ENCODE measurements around the gene CCIN. TPM values are rescaled to one million over a fixed set of nuclear protein-coding genes. Genes with fewer than 3 reads are reported as not detected.

CCIN gene
- total RNA-seq, 1 donor from 2014 or later: not detected

DNA sequence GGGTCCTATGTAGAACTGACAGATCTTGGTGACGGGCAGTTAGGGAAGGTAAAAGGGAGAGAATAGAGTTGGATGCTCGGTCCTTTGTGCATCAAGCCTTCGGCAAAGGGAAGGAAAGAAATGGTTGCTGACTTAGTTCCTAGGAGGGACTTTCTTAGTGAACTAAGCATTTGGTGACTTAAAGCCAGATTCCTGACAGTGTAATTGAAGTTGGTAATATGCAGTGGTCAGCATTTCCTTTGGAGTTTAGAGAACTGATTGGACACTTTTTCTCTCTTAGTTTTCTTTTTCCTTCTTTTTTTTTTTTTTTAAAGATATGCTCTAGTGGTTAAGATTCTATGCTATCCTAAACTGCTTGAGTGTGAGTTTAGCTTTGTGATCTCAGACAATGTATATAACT, 23.8 kb downstream of the CCIN start:
- Mint-ChIP-seq H3K4me3 (ENCODE audit: low read depth) (peak overlapping the region; percentile 86), H3K27ac (no peak overlapping the region)
- TF ChIP-seq, protein P1, sequence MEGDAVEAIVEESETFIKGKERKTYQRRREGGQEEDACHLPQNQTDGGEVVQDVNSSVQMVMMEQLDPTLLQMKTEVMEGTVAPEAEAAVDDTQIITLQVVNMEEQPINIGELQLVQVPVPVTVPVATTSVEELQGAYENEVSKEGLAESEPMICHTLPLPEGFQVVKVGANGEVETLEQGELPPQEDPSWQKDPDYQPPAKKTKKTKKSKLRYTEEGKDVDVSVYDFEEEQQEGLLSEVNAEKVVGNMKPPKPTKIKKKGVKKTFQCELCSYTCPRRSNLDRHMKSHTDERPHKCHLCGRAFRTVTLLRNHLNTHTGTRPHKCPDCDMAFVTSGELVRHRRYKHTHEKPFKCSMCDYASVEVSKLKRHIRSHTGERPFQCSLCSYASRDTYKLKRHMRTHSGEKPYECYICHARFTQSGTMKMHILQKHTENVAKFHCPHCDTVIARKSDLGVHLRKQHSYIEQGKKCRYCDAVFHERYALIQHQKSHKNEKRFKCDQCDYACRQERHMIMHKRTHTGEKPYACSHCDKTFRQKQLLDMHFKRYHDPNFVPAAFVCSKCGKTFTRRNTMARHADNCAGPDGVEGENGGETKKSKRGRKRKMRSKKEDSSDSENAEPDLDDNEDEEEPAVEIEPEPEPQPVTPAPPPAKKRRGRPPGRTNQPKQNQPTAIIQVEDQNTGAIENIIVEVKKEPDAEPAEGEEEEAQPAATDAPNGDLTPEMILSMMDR (IDR thresholded peaks at IDR 0.05; ENCODE audit: unreplicated experiment): no peak

DNA sequence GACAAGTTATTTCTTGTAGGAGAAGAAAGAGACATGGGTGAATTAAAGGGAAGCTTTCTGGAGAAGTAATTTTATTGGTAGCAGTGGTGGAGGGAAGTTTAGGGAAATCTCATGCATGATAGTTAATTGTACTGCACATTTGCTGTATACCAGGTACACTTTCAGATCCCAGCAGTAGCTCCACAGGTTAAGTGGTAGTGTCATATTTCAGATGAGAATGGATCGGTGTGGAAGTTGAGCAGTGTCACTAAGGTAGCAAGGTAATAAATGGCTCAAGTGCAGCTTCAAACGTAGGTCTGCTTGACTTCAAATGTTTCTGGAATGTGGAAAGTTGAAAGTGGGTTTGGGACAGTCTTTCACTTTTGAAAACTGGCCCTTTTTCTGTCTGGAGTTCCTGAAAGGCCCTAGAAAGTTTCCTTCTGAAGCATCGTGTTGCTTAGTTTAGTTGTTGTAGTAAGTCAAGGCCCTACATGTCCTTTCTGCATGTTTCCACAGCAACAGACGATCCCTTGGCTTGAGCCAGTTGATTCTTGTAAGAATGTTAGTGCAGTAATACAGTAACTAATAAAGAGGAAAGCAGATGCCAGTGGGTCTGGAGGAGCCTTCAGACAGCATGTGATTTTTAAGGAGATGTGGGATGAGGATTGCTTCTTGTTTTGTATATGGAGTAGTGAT, 25.3 kb downstream of the CCIN start:
- Mint-ChIP-seq H3K27me3 (no peaks in the 10 kb centered on the region), H3K4me1 (ENCODE audit: low read depth) (peaks cover 39% of the 10 kb centered on the region), H3K9me3 (ENCODE audit: low read depth) (no peaks in the 10 kb centered on the region), H3K4me3 (ENCODE audit: low read depth) (no peak overlapping the region), H3K36me3 (ENCODE audit: insufficient read depth) (peaks cover 11% of the 10 kb centered on the region), H3K27ac (peak overlapping the region; percentile 73)
- DNase-seq (ENCODE audit: low spot score, unreplicated experiment): no peak
- TF ChIP-seq, protein P1 (IDR thresholded peaks at IDR 0.05; ENCODE audit: unreplicated experiment): no peak

More for the DNA sequence above, 23.8 kb downstream of the CCIN start:
- DNase-seq (ENCODE audit: low spot score, unreplicated experiment): no peak
- no peaks in the 10 kb centered on the region for H3K9me3 Mint-ChIP-seq (ENCODE audit: low read depth)
- H3K4me1 Mint-ChIP-seq (ENCODE audit: low read depth): peaks cover 39% of the 10 kb centered on the region
- peaks cover 11% of the 10 kb centered on the region for H3K36me3 Mint-ChIP-seq (ENCODE audit: insufficient read depth)
- H3K27me3 Mint-ChIP-seq: peaks cover 8% of the 10 kb centered on the region

- H3K4me3 Mint-ChIP-seq (ENCODE audit: low read depth): no peak overlapping the region
- H3K27ac Mint-ChIP-seq: peak overlapping the region; percentile 24
- TF ChIP-seq, protein P1 (IDR thresholded peaks at IDR 0.05; ENCODE audit: unreplicated experiment): peak; percentile 49
- peaks cover 6% of the 10 kb centered on the region for H3K4me1 Mint-ChIP-seq (ENCODE audit: low read depth)
- no peaks in the 10 kb centered on the region for H3K9me3 Mint-ChIP-seq (ENCODE audit: low read depth)
- H3K36me3 Mint-ChIP-seq (ENCODE audit: insufficient read depth): peaks cover 30% of the 10 kb centered on the region
- DNase-seq (ENCODE audit: low spot score, unreplicated experiment): no peak
- H3K27me3 Mint-ChIP-seq: no peaks in the 10 kb centered on the region
Observed at GRCh38 chr9:36204906-36205547, 35.8 kb downstream of the CCIN start.

- Mint-ChIP-seq H3K27ac (no peak overlapping the region), H3K27me3 (no peaks in the 10 kb centered on the region), H3K4me1 (ENCODE audit: low read depth) (peaks cover 6% of the 10 kb centered on the region), H3K4me3 (ENCODE audit: low read depth) (no peak overlapping the region), H3K9me3 (ENCODE audit: low read depth) (no peaks in the 10 kb centered on the region), H3K36me3 (ENCODE audit: insufficient read depth) (peaks cover 34% of the 10 kb centered on the region)
- no peak for DNase-seq (ENCODE audit: low spot score, unreplicated experiment)
- TF ChIP-seq, protein P1 (IDR thresholded peaks at IDR 0.05; ENCODE audit: unreplicated experiment): no peak
Observed at GRCh38 chr9:36207016-36207415, 37.8 kb downstream of the CCIN start.

DNA sequence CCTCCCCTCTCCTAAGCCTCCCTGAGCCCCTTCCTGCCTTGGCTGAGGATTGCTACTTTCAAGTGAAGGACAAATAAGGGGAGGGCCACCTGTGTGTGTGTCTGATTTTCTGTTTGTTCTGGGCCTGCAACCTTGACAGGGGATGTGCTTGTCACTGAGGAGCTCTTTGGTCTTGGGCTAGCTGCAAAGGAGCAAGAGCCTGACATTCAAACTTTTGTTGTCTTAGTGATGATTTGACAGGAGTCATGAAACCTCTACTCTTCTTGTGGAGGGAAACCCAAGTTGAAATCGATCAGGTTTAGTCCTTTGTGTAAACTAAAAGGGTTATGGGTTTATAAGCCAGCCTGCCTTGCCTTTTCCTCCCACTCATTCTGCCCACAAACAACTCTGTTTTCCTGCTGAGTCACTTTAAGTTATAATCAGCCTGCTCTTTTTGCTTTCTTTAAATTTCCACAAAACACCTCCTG, 38.4 kb downstream of the CCIN start:
- TF ChIP-seq, protein P1 (IDR thresholded peaks at IDR 0.05; ENCODE audit: unreplicated experiment): no peak
- no peak overlapping the region for H3K4me3 Mint-ChIP-seq (ENCODE audit: low read depth)

More for the DNA sequence above, 38.4 kb downstream of the CCIN start:
- Mint-ChIP-seq H3K36me3 (ENCODE audit: insufficient read depth) (peaks cover 30% of the 10 kb centered on the region), H3K4me1 (ENCODE audit: low read depth) (peaks cover 6% of the 10 kb centered on the region), H3K27me3 (no peaks in the 10 kb centered on the region), H3K27ac (peak overlapping the region; percentile 88), H3K9me3 (ENCODE audit: low read depth) (no peaks in the 10 kb centered on the region)
- no peak for DNase-seq (ENCODE audit: low spot score, unreplicated experiment)

Measured in progenitor cell of endocrine pancreas (in vitro differentiated cells).